DMS 273 (cell line): ENCODE data around the gene ASL.
"Not testable (repeated sequence)": the region's sequence is repeated elsewhere in the genome, so short reads cannot be mapped to it uniquely, and the experiment has no call there.

ENCODE experiments used
- DNase-seq: peaks from one replicate; lab custom pipeline; 2025; ENCODE audit not compliant: unreplicated experiment; lab: John Stamatoyannopoulos, UW

Gene ASL

DNA sequence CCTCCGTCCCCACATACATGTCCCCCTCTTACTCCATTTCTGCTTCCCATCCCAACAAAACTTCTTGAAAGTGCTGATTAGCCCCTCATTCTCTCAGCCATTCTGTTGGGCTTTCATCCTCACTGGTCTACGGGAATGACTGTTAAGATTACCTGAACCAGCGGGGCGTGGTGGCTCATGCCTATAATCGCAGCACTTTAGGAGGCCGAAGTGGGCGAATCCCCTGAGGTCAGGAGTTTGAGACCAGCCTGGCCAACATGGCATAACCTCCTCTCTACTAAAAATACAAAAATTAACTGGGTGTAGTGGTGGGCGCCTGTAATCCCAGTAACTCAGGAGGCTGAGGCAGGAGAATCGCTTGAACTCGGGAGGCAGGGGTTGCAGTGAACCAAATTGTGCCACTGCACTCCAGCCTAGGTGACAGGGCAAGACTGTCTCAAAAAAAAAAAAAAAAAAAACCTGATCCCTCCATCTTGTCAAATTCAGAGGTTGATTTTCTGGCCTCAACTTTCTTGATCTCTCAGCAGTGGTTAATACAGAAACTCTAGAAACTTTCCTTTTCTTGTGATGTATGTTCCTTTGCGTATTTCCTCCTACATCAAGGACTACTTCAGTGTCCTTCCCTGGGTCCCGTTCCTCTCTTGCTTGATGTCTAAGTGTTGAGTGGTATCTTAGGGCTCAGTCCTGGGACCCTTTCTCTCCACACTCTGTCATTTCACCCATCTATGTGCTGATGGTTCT is 41.2 kb downstream of the ASL start:
- DNase-seq: not testable (repeated sequence)

DNA sequence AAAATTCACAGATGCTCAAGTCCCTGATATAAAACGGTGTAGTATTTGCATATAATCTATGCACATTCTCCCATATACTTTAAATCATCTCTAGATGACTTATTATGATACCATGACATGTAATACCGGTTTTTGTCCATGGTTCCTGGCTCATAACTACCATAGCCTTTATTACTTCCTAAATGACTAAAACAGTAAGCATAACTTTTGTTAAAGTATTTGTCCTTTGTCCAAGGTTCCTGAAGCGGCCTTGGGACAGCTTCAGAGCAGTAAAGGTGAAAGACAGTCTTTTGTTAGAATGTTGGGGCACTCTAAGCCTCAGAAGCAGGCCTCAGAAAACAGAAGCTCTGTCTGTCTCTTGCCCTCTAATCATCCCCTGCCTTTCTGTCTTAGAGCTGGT is 43.0 kb downstream of the ASL start:
- no peak for DNase-seq

DNA sequence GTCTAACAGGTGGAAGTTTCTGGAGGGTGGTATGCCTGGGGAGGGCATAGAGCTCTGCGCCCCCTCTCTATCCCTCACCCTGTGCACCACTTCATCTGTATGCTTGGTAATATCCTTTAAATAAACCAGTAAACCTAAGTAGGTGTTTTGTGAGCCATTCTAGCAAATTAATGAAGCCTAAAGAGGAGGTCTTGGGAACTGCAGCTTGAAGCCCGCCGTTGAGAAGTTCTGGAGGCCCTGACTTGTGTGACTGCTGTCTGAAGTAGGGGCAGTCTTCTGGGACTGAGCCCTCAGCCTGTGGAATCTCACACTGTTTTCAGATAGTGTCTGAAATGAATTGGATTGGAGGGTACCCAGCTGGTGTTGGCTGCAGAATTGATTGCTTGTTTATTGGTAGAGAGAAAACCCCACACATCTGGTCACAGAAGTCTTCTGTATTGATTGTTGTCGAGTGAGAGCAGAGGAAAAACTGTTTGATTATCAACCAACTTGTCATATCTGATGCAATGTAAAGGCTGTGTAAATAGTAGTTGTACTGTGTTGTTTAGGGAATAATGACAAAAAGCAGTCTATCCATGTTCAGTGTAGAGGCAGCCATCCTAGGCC is 43.7 kb downstream of the ASL start:
- DNase-seq: no peak

DNA sequence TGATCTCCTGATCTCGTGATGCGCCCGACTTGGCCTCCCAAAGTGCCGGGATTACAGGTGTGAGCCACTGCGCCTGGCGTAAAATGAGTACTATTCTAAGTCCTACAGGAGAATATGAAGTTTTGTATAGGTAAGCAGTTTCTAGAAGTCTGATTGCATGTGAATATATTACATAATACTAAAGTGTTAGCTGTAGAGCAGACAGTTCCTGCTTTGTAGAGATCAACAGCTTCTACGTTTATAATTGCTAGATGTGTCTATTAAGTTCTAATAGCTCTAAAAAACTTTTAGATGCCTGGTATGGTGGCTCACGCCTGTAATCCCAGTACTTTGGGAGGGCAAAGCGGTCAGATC is 47.5 kb downstream of the ASL start:
- no peak for DNase-seq

DNA sequence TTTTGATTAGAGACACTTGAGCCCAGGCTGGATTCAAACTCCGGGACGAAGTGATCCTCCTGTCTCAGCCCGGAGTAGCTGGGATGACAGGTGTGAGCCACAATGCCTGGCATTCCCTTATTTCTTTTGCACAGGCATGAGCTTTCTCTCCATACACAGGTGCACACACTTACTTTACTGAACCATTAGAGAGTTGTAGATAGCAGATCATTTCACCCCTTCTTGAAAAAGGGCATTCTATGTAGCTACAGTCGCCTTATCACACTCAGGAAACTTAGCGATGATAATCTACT is 48.9 kb downstream of the ASL start:
- DNase-seq: not testable (repeated sequence)

DNA sequence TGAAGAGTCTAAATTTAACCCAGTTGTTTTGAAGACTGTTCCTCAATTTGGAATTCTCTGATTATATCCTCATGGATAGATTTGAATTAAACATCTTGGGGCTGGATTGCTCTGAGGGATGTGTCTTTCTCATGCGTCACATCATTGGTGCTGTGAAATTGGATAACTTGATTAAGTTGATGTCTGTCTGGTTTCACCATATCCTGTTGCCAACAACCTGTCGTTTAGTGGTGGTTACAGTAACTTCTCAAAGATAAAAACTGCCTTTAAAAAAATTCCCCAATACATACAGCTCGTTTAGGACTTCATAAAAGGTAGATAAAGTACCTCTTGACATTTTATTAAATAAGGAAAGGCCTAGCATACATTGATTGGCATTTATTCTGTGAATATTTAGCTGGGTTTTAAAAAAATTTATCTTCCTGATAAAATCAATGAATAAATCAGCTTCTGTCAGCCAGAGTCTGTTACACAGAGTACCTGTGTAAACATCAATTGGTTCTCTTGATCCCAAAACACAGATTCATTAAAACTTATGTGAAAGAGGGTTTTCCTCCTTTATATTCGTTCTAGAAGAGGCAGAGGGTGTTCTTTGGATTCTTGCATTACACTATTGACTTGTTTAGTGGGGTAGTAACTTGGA is 49.6 kb downstream of the ASL start:
- peak; percentile 48 for DNase-seq

DNA sequence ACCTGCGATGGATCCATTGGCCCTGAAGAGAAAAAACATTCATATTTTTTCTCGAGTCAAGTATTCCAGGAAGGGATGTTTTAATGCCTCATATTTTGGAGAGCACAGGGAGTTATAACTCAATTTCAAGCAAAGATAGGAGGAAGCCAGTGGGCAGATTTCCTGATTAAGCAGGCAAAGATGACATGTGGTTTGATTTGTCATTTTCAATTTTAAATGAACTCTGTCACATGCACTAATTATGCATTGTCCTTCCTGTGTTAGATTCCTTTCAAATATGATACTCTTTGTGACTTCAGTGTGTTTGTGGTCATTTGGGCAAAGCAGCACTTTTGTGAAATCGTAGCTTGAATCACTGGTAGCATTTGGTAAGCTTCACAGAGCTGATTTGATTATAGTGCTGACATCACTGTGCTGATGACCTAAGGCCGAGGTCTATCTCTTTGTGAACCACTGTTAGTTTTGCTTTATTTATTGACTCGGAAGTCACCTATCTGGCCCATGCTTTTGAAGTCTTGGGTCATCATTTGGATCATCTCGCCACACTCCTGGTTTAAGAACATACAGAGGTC is 50.2 kb downstream of the ASL start:
- DNase-seq: not testable (repeated sequence)

DNA sequence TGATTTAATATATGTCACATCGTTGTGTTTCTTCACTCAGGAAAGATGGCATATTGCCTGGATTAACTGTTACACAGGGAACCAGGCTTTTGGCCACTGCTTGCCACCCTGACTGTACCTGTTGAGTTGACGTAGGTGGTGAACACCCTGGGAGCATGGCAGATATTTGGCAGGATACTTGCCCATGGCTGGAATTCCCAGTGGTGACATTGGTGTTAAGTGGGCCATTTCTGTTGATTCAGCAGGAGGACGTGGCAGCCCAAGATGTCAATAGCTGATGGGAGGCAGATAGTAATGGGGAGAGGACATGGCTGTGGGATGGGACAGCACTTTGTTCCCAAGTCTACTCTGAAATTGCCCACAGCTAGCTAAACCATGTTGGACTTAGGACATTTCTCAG is 51.6 kb downstream of the ASL start:
- DNase-seq: not testable (repeated sequence)

DNA sequence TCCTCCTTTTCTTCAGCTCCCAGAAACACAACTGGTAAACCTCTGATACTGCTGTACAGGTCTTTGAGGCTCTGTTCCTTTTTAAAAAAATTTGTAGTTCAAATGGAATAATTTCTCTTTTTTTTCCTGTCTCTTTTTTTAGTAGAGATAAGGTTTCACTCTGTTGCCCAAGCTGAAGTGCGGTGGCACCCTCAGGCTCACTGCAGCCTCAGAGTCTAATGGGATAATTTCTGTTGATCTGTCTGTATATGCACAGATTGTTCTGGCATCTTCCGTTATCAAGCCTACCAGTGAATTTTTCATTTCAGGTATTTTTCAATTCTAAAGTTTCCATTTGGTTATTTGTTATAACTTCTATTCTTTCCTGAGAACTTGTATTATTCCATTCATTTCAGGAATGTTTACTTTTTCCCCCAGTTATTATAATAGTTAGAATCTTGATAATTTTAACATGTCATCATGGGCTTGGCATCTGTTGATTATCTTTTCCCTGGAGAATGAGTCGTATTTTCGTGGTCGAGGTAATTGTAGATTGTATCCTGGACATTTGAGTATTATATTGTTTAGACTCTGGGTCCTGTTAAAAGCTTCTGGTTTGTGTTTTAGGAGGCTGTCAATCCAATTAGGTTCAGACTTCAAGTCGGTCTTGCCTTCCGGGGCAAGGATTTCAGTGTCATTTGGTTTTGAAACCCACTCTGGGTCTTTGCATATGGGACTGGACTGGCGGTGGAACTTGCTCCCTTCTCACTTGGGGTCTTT is 63.6 kb downstream of the ASL start:
- DNase-seq: no peak

DNA sequence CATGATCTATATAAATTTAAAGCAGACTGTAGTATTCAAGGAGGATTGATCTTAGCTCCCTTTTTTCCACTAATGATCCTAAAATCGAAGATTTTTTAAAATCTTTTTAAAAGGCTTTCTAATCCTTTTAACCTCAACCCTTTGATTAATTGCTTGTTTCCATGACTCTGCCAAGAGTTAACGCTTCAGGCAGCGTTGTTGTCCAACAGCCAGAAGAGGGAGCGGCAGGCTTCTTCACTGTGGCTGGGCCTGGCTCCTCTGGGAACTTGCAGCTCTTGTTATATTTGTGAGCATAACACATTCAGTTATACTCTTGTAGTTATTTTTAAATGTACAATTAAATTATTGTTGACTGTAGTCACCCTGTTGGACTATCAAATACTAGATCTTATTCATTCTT is 65.3 kb downstream of the ASL start:
- peak; percentile 72 for DNase-seq

DNA sequence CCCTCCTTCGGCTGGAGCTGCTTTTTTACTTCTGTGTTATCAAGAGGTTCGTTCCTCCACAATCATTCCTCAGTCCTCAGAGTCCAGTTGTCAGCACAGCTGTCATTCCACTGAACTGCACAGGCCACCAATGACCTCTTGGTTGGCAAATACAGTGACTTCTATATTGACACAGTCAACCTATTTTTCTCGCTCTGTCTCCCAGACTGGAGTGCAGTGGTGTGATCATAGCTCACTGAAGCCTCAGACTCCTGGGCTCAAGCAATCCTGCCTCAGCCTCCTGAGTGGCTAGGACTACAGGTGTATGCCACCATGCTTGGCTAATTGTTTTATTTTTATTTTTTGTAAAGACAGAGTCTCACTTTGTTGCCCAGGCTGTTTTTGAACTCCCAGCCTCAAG is 66.7 kb downstream of the ASL start:
- no peak for DNase-seq

DNA sequence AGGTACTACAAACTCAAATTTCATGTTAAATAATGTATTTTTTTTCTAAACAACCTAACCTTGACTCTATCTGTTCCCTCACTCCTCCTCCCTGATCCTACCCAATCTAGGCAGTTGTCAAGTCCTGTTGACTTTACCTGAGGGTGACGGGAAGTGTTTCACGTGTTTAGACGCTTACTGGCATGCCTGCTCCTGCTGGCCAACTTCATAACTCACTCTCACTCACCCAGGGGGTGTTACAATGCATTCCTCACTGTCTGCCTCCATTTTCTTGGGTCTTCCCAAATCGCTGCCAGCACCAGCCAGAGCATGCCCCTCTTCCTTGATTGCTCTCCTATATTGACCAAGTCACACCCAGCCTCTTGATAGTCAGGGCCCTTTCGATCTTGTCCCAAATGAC is 67.4 kb downstream of the ASL start:
- DNase-seq: peak; percentile 51
